Activated gamma-delta T cell (primary cell): ENCODE data around the gene BRD2.

ENCODE experiments used
- DNase-seq: peaks from one replicate; lab custom pipeline; 2025; lab: John Stamatoyannopoulos, UW

BRD2 gene

DNA sequence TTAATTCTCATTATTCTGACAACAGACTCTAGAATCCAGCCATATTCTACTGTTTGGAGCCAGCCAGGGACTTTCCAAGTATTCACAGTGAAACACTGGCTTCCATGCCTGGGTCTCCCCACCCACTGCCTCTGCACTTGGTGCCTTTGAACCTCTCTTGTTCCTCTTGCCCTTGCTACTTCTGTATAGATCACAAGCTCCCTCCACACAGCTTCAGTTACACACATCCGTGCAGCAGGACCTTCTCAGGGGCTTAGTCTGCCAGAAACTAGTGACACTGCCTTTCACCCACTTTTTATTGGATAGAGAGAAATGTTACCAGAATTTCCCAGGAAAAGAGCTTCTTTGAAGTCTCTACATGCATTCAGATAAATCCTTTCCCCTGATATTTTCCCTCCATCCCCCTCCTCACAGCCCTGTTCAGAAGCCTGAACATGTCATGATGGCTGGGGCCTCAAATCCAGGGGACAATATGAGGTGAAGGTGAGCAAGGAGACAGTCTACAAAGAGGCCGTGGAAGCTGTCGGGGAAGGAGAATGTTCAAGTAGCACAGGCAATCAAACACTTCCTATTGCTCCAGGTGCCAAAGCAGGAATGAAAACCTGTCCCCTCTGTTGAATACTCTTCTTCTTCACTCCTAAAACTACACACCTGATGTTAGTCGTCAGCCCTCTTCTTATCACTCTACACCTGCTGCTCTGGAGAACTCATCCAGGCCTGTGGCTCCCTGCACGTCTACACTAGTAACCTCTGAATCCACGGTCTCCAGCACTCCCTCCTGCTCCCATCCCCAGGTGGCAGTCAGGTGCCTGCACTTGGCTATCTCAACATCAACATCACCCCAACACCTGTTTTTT is 61.2 kb downstream of the BRD2 start:
- DNase-seq: no peak

DNA sequence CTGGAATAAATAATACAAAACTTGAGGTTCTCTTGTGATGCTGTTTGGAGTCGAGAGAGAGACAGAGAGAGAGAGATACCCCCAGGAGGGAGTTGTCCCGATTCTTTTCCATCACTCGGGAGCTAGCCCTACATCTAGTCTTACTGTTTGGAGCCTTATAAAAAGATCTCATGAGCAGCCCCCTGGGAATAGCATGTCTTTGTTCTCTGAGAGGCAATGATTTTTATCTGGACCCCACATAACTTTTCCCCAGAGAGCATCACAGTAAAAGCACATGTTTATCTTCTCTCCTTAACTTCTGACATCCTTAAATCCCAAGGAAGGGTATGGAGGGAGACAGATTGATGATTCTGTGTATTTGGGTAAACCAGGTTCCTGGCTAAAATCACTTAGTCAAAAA is 61.9 kb downstream of the BRD2 start:
- DNase-seq: no peak
